ENCODE measurements around the gene MGLL.

DNA sequence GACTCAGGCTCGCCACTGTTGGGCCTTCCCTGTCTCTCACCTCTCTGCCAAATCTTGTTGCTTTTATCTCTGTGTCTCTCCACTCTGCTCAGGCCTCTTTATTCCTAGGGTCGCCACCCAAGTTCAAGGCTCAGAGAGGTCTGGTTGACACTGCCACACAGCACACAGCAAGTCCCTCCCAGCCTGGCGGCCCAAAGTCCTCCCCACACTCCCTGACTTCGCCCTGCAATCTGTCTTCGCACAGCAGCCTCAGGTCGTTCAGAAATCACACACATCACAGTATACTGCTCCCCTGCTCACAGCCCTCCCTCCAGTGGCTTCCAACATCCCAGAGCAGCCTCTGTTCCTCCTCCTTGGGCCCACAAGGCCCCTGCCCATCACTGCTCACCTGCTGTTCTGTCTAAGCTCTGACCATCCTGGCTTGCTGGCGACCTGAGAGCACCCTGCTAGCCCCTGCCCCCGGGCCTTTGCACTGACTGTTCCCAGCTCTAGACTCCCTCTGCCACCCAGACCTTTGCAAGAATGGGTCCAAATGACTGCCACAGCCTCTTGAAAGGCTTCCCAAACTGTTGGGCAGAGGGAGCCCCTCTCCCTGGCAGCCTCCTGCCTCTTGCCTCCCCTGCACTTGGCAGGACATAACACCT is 48.4 kb downstream of the MGLL start:
- no peak for TF ChIP-seq POLR2AphosphoS5 (IDR thresholded peaks at IDR 0.05)
- TF ChIP-seq, protein P1, sequence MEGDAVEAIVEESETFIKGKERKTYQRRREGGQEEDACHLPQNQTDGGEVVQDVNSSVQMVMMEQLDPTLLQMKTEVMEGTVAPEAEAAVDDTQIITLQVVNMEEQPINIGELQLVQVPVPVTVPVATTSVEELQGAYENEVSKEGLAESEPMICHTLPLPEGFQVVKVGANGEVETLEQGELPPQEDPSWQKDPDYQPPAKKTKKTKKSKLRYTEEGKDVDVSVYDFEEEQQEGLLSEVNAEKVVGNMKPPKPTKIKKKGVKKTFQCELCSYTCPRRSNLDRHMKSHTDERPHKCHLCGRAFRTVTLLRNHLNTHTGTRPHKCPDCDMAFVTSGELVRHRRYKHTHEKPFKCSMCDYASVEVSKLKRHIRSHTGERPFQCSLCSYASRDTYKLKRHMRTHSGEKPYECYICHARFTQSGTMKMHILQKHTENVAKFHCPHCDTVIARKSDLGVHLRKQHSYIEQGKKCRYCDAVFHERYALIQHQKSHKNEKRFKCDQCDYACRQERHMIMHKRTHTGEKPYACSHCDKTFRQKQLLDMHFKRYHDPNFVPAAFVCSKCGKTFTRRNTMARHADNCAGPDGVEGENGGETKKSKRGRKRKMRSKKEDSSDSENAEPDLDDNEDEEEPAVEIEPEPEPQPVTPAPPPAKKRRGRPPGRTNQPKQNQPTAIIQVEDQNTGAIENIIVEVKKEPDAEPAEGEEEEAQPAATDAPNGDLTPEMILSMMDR (IDR thresholded peaks at IDR 0.05): no peak

Measured in breast epithelium (tissue), 3 donors.